ENCODE results near the gene MIOX.

GRCh38 chr22:50464451-50464850 is 22.2 kb upstream of the MIOX start:
- TF ChIP-seq, protein P1, sequence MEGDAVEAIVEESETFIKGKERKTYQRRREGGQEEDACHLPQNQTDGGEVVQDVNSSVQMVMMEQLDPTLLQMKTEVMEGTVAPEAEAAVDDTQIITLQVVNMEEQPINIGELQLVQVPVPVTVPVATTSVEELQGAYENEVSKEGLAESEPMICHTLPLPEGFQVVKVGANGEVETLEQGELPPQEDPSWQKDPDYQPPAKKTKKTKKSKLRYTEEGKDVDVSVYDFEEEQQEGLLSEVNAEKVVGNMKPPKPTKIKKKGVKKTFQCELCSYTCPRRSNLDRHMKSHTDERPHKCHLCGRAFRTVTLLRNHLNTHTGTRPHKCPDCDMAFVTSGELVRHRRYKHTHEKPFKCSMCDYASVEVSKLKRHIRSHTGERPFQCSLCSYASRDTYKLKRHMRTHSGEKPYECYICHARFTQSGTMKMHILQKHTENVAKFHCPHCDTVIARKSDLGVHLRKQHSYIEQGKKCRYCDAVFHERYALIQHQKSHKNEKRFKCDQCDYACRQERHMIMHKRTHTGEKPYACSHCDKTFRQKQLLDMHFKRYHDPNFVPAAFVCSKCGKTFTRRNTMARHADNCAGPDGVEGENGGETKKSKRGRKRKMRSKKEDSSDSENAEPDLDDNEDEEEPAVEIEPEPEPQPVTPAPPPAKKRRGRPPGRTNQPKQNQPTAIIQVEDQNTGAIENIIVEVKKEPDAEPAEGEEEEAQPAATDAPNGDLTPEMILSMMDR (conservative IDR thresholded peaks at IDR 0.05; ENCODE audit: low read depth, low read length): no peak
- no peak for TF ChIP-seq EZH2 (IDR thresholded peaks at IDR 0.05; ENCODE audit: borderline replicate concordance, low read depth, low read length, poor library complexity, severe bottlenecking)
